ENCODE data around the gene USP14.
"Not testable (repeated sequence)": the region's sequence is repeated elsewhere in the genome, so short reads cannot be mapped to it uniquely, and the experiment has no call there.

USP14 gene

DNA sequence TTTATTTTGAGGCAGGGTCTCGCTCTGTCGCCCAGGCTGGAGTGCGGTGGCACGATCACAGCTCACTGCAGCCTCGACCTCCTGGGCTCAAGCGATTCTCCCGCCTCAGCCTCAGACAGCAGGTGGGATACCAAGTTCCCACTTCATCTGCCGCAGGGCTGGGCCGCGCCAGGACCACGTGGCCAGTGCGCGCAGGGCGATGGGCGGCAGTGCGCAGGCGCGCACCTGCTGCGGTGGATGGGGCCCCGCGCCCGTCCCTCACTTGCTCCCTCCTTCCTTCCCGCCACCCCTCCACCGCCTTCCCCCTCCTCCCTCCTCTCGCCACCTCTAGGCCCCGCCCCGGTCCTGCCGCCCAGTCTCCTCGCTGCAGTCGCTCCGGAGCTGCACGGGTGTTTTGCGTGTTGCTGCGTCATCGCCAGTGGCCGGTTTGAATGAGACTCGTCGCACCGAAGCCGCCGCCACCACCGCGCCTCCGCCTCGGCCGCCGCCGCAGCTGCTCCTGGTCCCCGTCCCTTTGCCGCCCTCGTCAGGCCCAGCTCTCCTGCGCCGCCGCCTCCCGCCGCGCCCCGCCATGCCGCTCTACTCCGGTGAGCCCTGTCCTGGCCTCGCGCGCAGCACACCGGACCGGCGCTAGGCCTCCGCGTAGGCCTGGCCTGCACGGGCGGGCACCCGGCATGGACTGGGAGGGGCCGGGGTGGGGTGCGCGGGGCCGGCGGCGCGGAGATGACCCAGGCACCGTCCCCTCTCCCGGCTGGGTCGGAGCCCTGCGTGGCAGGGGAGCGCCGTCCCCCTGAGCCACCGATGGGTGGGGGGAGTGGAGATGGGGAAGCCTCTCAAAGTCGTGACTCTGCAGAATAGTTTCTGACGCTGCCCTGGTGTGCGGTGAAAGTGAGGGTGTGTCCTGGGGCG, at the start of gene USP14:
USP14 (plus strand) TSS at position 430 of the 909 bp plus-strand sequence; CDS start at position 572, 142 bp downstream.
- DNase-seq (ENCODE audit: low read depth): peak; percentile 96

DNA sequence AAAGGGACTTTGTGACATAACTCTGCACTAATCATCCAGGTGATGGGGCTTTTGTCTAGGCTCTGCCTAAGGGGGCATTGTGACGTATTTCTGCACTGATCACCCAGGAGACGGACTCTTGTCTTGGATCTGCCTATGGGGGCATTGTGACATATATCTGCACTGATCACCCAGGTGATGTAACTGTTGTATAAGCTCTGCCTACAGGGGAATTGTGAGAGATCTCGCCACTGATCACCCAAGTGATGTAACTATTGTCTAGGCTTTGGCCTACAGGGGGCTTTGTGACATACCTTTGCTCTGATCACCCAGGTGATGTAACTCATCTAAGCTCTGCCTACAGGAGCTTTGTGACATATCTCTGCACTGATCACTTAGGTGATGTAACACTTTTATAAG, 49.7 kb upstream of the USP14 start:
- DNase-seq (ENCODE audit: low read depth): not testable (repeated sequence)

- DNase-seq (ENCODE audit: low read depth): peak; percentile 45
Observed at GRCh38 chr18:109130-109921, 49.0 kb upstream of the USP14 start.

- peak; percentile 2 for DNase-seq (ENCODE audit: low read depth)
Observed at GRCh38 chr18:109922-110261, 48.5 kb upstream of the USP14 start.

GRCh38 chr18:110351-111201, 47.8 kb upstream of the USP14 start:
- peak; percentile 30 for DNase-seq (ENCODE audit: low read depth)

DNA sequence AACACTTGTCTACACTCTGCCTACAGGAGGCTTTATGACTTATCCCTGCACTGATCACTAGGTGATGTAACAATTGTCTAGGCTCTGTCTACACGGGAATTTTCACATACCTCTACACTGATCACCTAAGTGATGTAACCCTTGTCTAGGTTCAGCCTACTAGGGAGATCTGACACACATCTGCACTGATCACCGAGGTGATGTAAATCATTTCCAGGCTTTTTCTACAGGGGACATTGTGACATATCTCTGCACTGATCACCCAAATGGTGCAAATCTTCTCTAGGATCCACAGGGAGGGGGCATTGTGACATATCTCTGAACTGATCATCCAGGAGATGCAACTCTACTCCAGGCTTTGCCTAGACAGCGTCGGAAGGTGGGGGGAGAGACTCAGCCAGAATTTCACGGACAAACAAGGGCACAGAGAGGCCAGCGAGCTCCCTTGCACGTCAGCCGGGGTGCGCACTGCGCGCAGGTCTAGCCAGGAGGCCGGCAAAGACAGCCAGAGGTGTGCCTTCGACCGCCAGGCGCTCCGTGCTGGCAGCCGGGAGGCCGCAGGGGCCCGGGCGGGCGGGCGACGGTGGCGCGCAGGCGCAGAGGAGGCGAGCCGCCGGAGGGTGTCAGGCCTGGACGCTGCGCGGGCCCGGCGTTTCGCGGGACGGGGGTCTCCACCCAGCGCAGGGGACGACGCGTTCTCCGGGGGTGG, 46.9 kb upstream of the USP14 start:
- DNase-seq (ENCODE audit: low read depth): peak; percentile 34

DNA sequence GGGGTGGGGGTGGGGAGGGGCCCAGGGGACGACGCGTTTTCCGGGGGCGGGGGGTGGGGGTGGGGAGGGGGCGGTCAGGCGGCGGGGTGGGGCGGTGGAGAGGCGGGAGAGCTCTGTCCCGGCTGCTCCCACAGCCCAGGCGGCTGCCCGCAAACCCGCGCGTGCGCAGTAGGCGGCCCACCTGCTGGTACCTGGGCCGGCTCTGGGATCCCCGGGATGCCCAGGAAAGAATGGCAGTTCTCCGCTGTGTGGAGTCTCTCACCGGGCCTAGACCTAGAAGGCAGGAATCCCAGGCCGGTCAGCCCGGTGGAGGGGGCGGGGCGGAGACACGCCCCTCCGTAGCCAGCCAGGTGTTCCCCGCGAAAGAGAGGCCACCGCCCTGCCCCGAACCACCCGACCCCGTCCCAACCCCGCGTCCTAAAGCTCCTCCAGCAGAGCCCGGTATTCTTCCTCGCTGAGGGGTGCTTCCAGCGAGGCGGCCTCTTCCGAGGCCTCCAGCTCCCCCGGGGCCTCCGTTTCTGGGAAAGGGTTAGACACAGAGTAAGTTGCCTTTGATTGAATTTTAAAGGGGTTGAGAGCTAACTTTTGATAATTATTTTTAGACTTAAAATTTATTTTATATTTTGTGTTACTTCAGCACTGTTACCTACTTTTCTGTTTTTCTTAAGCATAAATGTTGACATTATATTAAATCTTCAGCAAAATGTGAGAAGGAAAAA, 46.2 kb upstream of the USP14 start:
- DNase-seq (ENCODE audit: low read depth): not testable (repeated sequence)

GRCh38 chr18:120539-121260, 37.7 kb upstream of the USP14 start:
- not testable (repeated sequence) for DNase-seq (ENCODE audit: low read depth)

GRCh38 chr18:135045-135444, 23.3 kb upstream of the USP14 start:
- DNase-seq (ENCODE audit: low read depth): no peak

DNA sequence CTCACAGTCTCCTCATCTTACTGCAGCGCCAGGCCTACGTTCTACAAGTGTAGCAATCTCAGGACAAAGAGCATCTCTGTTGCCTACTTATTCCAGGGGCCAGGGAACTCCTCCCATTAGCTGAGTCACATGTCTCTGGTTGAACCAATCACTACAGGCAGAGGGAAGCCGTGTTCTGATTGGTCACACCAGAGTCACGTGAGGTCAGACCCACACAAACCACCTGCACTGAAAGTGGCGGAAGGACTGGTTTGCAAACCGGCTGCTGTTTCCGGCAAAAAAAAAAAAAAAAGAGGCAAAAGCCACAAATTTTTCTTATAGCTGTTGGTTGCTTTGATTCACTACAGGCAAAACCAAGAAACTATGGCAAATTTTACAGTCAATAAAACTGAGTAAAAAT, 21.9 kb upstream of the USP14 start:
- DNase-seq (ENCODE audit: low read depth): no peak

DNA sequence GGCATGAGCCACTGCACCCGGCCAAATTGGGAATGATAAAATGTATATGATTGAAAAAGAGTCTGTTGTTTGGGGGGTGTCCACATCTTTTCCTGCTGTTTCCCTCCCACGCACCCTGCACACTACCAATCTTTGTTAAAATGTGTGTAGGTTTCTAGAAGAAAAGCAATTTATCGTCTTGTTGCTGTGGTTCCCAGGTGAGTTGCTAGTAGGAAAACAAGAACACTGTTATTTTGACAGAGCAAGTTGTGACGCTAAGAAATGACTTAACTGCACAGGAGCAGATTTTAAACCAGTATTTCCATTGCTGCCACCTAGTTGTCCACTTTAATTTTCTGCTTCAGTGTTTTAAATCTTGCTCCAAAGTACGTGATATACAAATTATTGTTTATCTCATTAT, 21.0 kb upstream of the USP14 start:
- no peak for DNase-seq (ENCODE audit: low read depth)

GRCh38 chr18:140670-141266, 17.6 kb upstream of the USP14 start:
- DNase-seq (ENCODE audit: low read depth): no peak

GRCh38 chr18:142624-143296, 15.6 kb upstream of the USP14 start:
- not testable (repeated sequence) for DNase-seq (ENCODE audit: low read depth)

GRCh38 chr18:148841-149240, 9.5 kb upstream of the USP14 start:
- no peak for DNase-seq (ENCODE audit: low read depth)

- DNase-seq (ENCODE audit: low read depth): no peak
Observed at GRCh38 chr18:154151-154550, 4.2 kb upstream of the USP14 start.

DNA sequence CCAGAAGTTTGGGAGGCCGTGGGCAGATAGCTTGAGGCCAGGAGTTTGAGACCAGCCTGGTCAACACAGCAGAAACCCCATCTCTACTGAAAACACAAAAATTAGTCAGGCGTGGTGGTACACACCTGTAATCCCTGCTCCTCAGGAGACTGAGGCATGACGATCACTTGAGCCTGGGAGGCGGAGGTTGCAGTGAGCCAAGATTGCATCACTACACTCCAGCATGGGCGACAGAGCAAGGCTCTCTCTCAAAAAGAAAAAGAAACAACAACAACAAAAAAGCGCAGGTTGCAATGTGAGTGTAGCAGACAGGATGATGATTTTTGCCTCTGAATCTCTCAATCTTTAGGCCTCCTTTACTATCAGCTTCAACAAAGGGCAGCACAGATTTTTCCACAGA, 2.7 kb upstream of the USP14 start:
- no peak for DNase-seq (ENCODE audit: low read depth)

GRCh38 chr18:156514-157230, 1.7 kb upstream of the USP14 start:
- no peak for DNase-seq (ENCODE audit: low read depth)

- DNase-seq (ENCODE audit: low read depth): peak; percentile 7
Observed at GRCh38 chr18:159037-159652, 788 bp downstream of the USP14 start.
